HG03378 (cell line): ENCODE results near the gene CSTA.

Experiments used
- ATAC-seq: cut with Tn5 transposase; IDR thresholded peaks from one replicate; pipeline ENCODE4 v1.9.1; 2021; ENCODE audit warnings: mild to moderate bottlenecking, moderate library complexity; ENCODE audit not compliant: unreplicated experiment

Gene CSTA

DNA sequence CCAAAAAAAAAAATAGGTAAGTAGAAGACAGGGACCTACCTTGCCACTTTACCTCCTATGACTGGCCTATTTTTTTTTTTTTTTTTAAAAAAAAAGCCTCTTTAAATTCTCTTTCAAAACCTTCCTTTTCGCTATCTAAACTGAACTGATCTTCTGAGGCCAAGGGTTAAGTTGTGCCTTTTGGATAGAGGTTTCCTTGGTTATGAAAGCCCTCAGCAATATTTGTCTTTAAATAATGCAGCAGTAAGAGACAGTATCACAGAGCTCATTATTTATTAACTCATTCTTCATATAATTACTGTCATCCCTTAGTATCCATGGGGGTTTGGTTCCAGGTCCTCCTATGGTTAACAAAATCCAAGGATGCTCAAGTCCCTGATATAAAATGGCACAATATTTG lies 49.0 kb downstream of the CSTA start:
- ATAC-seq, result no peak

DNA sequence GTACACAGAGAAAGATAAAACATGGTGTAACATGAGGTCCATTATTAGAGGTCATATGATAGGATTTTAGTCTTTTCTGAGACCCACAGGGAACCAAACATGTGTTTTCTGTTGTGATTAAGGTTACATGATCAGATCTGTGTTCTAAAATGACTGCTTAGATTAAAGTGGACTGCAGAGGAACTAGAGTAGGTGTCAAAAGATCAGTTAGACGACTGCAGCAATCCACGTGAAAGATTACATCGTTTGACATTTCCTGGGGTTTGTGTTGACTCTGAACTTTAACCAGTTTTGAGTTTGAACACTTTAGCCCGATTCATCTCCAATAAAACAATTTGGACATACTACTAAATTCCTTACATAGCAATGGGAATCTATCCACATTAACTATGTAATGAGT lies 52.9 kb downstream of the CSTA start:
- ATAC-seq, result no peak

DNA sequence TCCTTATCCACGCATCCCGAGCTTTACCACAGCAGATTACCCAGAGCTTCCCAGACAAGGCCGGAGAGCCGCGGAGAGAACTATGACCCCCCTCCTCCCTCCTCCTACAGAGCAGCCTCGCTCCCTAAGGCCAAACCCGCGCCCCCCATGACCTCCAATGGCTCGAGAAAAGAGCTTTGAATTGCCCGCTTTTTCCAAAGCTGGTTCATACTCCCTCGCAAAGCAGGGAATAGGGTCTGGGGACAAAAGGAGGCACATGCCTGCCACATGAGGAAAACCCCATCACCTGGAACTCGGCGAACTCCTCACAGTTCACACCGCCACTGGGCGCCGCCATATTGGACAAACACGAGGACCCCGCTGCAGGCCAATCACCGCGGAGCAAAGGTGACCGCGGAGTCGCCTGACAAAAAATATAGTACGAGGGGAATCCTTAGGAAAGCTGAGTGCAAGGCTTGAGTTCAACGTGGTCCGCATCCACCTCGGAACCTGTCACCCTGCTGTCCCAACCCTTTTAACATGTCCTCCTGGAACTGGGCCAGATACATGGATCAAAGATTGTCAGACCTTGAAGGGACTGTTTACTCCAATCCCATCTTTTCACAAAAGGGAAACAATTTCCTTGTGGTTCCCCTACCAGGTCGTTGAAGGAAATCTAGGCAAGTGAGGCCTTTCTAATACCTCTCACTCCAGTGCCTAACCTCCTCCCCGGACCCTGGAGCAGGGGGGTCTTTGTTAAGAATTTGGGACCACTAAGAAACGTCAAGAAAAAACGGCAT lies 58.0 kb downstream of the CSTA start, which contains the start of gene MIX23:
Gene MIX23 (minus strand): TSS at position 344 of the 779 bp plus-strand sequence. CDS start 7 bp downstream, at position 337.
- ATAC-seq, result peak; percentile 40

DNA sequence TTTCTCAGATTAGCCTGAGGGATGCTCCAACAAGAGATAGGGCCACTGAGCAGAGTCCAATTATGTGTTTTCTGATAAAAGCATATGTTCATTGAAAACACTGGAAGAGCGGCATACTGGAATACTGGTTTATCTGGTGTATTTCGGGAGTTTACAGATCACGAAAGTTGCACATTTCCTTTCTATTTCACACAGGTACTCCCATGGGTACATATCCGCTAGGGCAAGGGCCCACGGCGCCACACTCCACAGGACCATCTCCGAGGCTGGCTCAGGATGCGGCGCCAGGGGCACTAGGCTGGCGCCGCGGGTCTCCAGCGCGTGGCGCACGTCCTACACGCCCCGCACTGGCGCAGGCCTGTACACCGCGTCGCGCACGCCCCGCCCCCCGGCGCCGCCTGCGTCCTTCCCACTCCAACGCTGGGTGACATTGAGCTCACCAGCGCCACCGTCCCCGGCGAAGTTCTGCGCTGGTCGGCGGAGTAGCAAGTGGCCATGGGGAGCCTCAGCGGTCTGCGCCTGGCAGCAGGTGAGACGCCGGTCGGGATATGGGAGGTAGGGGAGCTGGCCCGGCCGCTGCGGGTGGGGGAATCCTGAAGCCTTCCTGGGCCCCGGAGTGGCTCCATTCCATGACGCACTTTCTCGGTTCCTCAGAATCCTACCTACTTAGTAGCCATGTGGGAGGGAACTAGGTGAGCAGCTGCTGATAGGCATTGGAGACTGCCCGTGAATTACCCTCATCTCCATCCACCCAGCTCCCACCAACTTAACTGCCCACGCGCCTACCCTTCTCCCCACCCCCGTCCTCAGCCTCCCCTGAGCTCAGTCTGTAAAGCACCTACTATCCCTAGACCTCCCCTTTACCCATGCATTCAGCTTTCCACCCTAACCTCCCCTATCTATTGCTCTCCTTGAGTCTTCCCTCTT lies 59.0 kb downstream of the CSTA start, which contains the start of gene FAM162A:
Gene FAM162A (plus strand): TSS at position 412 of the 927 bp plus-strand sequence. CDS start 84 bp downstream, at position 496.
- peak; percentile 82 for ATAC-seq

DNA sequence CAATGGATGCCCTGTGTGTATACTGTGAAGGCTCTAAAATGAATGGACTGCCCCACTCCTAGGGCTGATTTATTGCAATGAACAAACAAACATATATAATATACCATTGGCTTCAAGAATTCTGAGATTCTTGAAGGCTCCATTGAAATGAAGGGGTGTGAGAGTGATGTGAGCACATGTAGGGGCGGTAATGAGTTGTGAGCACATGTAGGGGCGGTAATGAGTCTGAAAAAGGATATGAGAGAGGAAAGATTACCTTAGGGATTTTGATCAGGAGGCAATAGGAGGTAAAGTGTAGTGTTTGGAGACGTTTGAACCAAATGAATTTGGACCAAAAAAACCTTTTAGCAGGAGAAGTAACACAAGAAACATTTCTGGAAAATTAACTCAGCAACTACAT lies 62.7 kb downstream of the CSTA start:
- no peak for ATAC-seq

DNA sequence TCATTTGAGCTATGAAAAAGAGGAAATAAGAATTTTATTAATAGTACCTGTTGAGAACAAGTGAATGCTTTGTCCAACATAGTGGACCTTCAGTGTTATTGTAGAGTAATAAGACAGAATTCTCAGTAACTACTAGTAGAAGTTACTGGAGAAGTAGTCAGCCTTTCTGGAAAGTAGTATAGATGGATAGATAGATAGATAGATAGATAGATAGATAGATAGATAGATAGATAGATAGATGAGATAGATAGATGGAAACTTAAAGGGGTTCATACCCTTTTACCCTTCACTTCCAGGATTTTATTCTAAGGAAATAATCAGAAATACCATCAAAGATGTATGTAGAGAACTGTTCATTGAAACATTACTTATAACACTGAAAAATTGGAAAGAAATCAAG lies 64.1 kb downstream of the CSTA start:
- ATAC-seq, result no peak

DNA sequence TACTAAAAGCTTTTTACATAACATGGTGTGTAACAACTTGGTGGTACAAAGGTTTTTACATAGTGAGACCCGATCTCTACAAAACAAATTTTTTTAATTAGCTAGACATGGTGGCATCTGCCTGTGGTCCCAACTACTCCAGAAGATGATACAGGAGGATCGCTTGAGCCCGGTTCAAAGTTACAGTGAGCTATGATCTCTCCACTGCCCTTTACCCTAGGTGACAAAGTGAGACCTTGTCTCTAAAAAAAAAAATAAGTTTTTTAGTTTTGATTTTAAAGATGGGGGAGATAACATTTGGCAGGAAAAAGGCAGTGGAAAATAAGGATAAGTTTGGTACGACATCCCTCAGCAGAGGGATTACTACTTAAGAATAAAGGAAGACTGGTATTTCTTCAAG lies 64.8 kb downstream of the CSTA start:
- no peak for ATAC-seq

DNA sequence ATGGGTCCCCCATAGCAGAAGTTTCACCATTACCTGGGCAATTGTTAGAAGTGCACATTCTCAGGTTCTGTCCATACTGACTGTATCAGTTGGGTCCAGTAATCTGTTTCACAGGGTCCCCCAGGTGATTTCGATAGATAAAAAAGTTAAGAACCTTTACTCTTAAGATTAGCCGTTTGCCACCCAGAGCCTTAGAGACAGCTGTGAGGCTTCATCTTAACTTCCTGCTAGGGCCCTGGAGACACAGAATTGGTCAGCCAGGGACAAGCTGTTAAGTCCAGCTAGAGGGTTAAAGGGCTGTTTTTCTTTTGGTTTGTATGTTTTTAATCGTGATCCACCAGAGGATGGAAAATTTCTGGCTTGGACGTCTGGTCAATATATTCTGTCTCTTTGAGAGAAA lies 65.6 kb downstream of the CSTA start:
- no peak for ATAC-seq
